ENCODE measurements around the gene MLLT3.

MLLT3 gene

DNA sequence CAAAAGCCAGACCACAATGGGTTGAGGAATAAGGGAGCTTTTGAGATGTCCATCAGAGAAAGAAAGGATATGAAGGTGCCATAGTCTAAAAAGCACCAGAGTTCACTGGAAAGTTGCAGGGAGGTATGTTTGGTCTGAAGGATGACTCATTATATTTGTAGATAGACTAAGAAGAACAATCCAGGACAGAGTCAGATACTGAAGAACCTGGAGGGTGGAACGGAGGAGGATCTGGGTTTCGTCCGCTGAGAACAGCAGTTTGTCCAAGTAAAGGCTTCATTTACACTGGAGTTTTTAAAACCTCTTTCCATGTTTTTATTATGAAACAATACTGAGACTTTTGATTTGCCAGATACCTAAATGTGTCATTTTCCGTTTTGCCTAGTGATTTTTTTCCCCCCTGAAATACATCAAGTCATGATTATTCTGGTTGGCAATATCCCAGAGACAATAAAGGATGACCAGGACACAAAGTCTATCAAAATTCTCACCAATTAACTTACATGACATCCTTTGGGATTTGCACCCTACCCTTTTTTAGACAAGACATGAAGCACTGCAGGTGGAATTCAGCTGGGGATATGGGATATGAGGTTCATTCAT is 219.9 kb downstream of the MLLT3 start:
- TF ChIP-seq, protein P1, sequence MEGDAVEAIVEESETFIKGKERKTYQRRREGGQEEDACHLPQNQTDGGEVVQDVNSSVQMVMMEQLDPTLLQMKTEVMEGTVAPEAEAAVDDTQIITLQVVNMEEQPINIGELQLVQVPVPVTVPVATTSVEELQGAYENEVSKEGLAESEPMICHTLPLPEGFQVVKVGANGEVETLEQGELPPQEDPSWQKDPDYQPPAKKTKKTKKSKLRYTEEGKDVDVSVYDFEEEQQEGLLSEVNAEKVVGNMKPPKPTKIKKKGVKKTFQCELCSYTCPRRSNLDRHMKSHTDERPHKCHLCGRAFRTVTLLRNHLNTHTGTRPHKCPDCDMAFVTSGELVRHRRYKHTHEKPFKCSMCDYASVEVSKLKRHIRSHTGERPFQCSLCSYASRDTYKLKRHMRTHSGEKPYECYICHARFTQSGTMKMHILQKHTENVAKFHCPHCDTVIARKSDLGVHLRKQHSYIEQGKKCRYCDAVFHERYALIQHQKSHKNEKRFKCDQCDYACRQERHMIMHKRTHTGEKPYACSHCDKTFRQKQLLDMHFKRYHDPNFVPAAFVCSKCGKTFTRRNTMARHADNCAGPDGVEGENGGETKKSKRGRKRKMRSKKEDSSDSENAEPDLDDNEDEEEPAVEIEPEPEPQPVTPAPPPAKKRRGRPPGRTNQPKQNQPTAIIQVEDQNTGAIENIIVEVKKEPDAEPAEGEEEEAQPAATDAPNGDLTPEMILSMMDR (IDR thresholded peaks at IDR 0.05; ENCODE audit: control insufficient read depth, insufficient read depth, low read depth, low read length, missing control alignments) = no peak
- no peak for DNase-seq (ENCODE audit: low read depth)
- H3K4me3 ChIP-seq (ENCODE audit: control insufficient read depth, low read depth, low read length) = no peak overlapping the region

DNA sequence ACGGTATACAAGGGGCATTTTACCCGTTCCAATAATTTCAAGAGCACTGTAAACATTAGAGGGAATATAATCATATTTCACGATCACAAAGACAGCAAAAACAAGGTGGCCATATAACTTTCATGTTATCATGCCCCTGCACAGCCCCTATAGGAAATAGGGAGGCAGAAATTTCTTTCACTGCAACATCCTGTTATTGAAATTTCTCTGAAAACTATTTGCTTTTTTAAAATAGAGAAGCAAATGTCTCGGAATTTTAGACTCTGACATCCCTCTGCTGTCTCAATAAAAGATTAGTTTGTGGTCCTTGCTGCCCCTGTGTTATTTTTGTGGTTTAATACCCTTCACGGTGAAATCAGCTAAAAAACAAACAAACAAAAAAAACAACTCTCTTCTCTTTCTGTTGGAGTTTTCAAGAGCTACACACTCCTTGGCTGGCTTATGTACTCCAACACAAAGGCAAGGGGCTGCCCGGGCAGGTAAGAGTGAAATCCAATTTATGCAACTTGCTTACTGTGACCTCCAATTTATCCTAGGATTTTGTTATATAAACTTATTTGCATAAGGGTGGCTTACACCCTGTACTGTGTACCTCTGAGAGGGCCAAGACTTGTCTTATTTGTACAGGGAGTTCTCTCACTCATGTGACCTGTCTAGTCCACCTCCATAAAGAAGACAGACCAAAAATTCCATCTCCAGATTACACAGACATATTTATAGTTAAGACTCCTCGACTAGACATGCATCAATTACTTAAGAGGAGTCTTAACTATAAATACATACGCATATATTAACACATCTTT is 223.6 kb downstream of the MLLT3 start:
- no peak for DNase-seq (ENCODE audit: low read depth)
- no peak overlapping the region for H3K4me3 ChIP-seq (ENCODE audit: control insufficient read depth, low read depth, low read length)
- TF ChIP-seq, protein P1 (IDR thresholded peaks at IDR 0.05; ENCODE audit: control insufficient read depth, insufficient read depth, low read depth, low read length, missing control alignments) = no peak

DNA sequence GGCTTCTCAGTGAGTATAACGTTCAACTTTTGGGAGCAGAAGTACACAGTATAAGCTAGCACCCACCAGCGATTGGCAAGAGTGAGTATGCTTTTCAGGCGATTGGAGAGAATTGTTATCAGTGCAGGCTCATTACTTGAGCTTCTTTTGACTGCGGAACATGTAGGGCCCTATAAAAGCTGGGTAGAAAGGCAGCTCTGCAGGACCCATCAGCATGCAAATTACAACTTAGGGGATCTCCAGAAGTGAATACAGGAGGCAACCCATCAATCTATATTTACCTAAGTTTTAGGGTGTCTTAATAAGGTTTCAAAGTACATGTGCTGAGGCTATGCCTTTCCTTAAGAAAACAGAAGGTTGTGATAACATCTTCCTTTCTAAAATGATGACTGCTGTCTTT is 225.0 kb downstream of the MLLT3 start:
- DNase-seq (ENCODE audit: low read depth) = no peak
- no peak overlapping the region for H3K4me3 ChIP-seq (ENCODE audit: control insufficient read depth, low read depth, low read length)
- TF ChIP-seq, protein P1 (IDR thresholded peaks at IDR 0.05; ENCODE audit: control insufficient read depth, insufficient read depth, low read depth, low read length, missing control alignments) = no peak

DNA sequence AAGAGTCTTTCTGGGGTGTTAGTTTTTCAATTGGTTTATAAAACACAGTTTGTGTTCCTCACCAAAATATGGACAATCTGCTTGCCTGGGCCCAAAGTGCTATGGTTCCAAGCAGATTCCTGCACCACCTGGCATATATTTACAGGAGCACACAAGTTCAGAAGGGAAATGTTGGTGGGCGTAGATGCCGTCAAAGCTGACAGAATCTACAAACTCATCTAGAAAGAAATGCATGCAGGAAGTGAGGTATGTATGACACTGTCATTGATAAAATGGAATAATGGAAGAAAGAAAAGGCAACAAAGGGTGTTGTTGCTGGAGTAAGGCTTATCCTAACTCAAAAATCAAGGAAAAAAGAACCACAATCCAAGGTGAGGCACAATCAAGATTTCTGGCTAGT is 225.8 kb downstream of the MLLT3 start:
- H3K4me3 ChIP-seq (ENCODE audit: control insufficient read depth, low read depth, low read length) = no peak overlapping the region
- TF ChIP-seq, protein P1 (IDR thresholded peaks at IDR 0.05; ENCODE audit: control insufficient read depth, insufficient read depth, low read depth, low read length, missing control alignments) = no peak
- DNase-seq (ENCODE audit: low read depth) = no peak

DNA sequence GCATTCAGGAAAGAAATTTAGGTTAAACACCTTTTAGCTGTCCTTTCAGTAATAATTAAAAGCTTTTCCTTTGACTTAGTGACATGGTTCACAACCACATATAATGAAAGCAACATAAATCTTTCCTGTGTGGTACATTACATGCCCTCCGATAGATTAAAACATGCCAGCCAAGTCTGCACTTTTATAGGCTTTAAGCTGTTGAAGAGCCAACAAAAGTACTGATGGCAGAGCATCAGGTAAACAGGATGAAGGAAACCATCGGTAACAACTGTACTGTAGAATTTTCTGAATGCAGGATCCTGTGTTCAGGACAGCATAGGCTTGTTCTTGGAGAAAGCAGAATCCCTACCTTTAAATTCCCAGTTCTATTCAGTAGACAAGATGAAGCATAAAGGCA is 226.6 kb downstream of the MLLT3 start:
- no peak for DNase-seq (ENCODE audit: low read depth)
- no peak overlapping the region for H3K4me3 ChIP-seq (ENCODE audit: control insufficient read depth, low read depth, low read length)
- TF ChIP-seq, protein P1 (IDR thresholded peaks at IDR 0.05; ENCODE audit: control insufficient read depth, insufficient read depth, low read depth, low read length, missing control alignments) = no peak

DNA sequence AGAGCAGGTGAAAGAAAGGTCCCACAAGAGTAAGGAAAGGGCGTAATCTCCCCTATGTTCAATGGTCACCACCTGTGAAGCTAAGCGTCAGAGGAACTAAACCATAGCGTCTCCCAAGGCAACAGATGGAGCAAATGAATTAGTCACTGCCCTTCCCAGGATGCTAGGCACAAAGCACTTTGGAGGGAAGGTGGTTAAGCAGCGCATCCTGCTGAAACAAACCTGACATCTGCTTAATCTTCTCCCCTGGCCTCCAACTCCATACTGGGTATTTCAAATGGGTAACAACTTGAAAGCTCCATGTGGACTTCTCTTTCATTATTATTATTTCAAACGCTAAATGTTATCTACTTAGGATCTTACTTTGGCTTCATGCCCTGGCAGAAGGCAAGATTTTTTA is 227.3 kb downstream of the MLLT3 start:
- H3K4me3 ChIP-seq (ENCODE audit: control insufficient read depth, low read depth, low read length) = no peak overlapping the region
- DNase-seq (ENCODE audit: low read depth) = no peak
- TF ChIP-seq, protein P1 (IDR thresholded peaks at IDR 0.05; ENCODE audit: control insufficient read depth, insufficient read depth, low read depth, low read length, missing control alignments) = no peak
